ENCODE results near the gene ZNF593.

GRCh38 chr1:26162220-26162709, 7.4 kb upstream of the ZNF593 start:
- TF ChIP-seq CTCF (IDR thresholded peaks at IDR 0.05) (no peak), POLR2A (IDR thresholded peaks at IDR 0.05) (no peak)

Measured in testis (tissue), 2 donors.